Measurements from ENCODE around the gene PRICKLE2. TPM values are rescaled to one million over a fixed set of nuclear protein-coding genes. Genes with fewer than 3 reads are reported as not detected.

PRICKLE2 gene
- total RNA-seq, 1 experiment from 2014 or later: not detected

DNA sequence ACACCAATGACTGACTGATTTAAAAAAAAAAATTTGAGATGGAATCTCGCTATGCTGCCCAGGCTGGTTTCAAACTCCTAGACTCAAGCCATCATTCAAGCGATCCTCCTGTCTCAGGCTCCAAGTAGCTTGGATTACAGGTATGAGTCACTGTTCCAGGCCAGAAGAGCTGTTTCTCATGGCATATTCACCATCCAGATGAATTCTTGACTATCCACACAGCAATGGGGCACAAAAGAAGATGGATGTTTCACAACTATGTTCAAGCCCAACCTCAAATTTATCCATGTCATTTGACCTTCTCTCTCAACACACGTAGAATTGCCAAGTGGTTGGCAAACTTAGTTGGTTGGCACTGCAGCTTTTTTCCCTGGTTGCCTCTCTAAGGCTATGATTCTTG lies 40.6 kb downstream of the PRICKLE2 start:
- no peak for TF ChIP-seq EZH2 (IDR thresholded peaks at IDR 0.05; ENCODE audit: borderline replicate concordance, low read depth, low read length, poor library complexity, severe bottlenecking)
- TF ChIP-seq, protein P1, sequence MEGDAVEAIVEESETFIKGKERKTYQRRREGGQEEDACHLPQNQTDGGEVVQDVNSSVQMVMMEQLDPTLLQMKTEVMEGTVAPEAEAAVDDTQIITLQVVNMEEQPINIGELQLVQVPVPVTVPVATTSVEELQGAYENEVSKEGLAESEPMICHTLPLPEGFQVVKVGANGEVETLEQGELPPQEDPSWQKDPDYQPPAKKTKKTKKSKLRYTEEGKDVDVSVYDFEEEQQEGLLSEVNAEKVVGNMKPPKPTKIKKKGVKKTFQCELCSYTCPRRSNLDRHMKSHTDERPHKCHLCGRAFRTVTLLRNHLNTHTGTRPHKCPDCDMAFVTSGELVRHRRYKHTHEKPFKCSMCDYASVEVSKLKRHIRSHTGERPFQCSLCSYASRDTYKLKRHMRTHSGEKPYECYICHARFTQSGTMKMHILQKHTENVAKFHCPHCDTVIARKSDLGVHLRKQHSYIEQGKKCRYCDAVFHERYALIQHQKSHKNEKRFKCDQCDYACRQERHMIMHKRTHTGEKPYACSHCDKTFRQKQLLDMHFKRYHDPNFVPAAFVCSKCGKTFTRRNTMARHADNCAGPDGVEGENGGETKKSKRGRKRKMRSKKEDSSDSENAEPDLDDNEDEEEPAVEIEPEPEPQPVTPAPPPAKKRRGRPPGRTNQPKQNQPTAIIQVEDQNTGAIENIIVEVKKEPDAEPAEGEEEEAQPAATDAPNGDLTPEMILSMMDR (conservative IDR thresholded peaks at IDR 0.05; ENCODE audit: low read depth, low read length): no peak
- peaks cover 10% of the 10 kb centered on the region for H3K4me1 ChIP-seq (ENCODE audit: insufficient read depth, low read length, poor library complexity, severe bottlenecking)
- H3K4me3 ChIP-seq (ENCODE audit: low read depth, low read length, poor library complexity, severe bottlenecking): no peak overlapping the region
- no peak overlapping the region for H3K27ac ChIP-seq (ENCODE audit: low read depth, low read length, poor library complexity, severe bottlenecking)
- H3K9me3 ChIP-seq (ENCODE audit: low read depth, low read length, poor library complexity, severe bottlenecking): no peaks in the 10 kb centered on the region
- CTCF ChIA-PET: no interaction called here
- intact Hi-C loops (cut with micrococcal nuclease; ENCODE audit: unreplicated experiment): no loop called here
- peaks cover 5% of the 10 kb centered on the region for H3K27me3 ChIP-seq (replicated peaks; ENCODE audit: insufficient read depth, low read depth, low read length, poor library complexity)
- no peaks in the 10 kb centered on the region for H3K36me3 ChIP-seq (ENCODE audit: insufficient read depth, low read length, poor library complexity, severe bottlenecking)
- POLR2A ChIA-PET (ENCODE audit: low non-redundant PET): interaction anchor here (0.6 kb wide), 1 partner anchor 60 kb away, joined by 3 read pairs; no protein-coding TSS in a partner anchor
- DNase-seq (ENCODE audit: low spot score): no peak
- no TSS peak for BruUV-seq (replicated peaks)

DNA sequence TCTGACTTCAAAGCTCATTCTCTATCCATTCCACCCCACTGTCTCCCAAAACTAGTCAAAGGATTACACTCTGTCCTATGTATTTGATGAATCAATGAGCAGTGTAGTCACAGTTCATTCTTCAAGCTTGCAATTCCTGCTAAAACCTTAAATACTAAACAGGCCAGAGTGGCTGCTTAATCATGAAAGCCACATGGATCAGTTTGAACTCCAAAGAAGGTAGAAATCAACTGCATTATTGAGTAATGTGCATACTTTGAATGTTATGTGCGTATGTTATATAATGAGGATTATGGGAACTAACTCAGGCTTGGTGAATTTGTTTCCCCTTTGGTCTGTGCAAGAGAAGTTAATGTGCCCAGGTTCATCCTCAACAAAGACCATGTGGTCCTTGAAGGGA lies 45.4 kb downstream of the PRICKLE2 start:
- Histone ChIP-seq H3K36me3 (ENCODE audit: insufficient read depth, low read length, poor library complexity, severe bottlenecking) (no peaks in the 10 kb centered on the region), H3K4me1 (ENCODE audit: insufficient read depth, low read length, poor library complexity, severe bottlenecking) (no peaks in the 10 kb centered on the region), H3K9me3 (ENCODE audit: low read depth, low read length, poor library complexity, severe bottlenecking) (no peaks in the 10 kb centered on the region), H3K27ac (ENCODE audit: low read depth, low read length, poor library complexity, severe bottlenecking) (no peak overlapping the region), H3K4me3 (ENCODE audit: low read depth, low read length, poor library complexity, severe bottlenecking) (no peak overlapping the region), H3K27me3 (replicated peaks; ENCODE audit: insufficient read depth, low read depth, low read length, poor library complexity) (peaks cover 5% of the 10 kb centered on the region)
- no TSS peak for BruUV-seq (replicated peaks)
- DNase-seq (ENCODE audit: low spot score): no peak
- intact Hi-C loops (cut with micrococcal nuclease; ENCODE audit: unreplicated experiment): no loop called here
- CTCF ChIA-PET: interaction anchor here (0.6 kb wide), 1 partner anchor 285 kb away, joined by 3 read pairs; no protein-coding TSS in a partner anchor
- TF ChIP-seq, protein P1 (conservative IDR thresholded peaks at IDR 0.05; ENCODE audit: low read depth, low read length): no peak
- TF ChIP-seq EZH2 (IDR thresholded peaks at IDR 0.05; ENCODE audit: borderline replicate concordance, low read depth, low read length, poor library complexity, severe bottlenecking): no peak
- POLR2A ChIA-PET (ENCODE audit: low non-redundant PET): no interaction called here

DNA sequence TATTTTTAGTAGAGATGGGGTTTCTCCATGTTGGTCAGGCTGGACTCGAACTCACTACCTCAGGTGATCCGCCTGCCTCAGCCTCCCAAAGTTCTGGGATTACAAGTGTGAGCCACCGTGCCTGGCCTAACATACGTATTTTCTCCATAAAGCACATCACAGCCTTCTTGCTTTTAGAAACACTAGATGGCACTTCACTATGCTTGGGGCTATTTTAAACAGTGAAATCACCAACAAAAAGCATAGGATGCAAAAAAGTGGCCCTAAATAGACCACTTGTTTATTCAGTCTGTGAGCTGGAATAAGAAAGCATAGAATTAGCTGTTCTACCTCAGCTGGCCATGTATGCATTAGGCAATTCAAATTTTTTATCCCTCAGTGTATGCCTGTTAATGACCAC lies 46.0 kb downstream of the PRICKLE2 start:
- ChIA-PET POLR2A (ENCODE audit: low non-redundant PET) (no interaction called here), CTCF (interaction anchor here (0.6 kb wide), 1 partner anchor 284 kb away, joined by 3 read pairs; no protein-coding TSS in a partner anchor)
- H3K27me3 ChIP-seq (replicated peaks; ENCODE audit: insufficient read depth, low read depth, low read length, poor library complexity): peaks cover 5% of the 10 kb centered on the region
- no peak for TF ChIP-seq EZH2 (IDR thresholded peaks at IDR 0.05; ENCODE audit: borderline replicate concordance, low read depth, low read length, poor library complexity, severe bottlenecking)
- TF ChIP-seq, protein P1 (conservative IDR thresholded peaks at IDR 0.05; ENCODE audit: low read depth, low read length): no peak
- DNase-seq (ENCODE audit: low spot score): no peak
- BruUV-seq (replicated peaks): no TSS peak
- intact Hi-C loops (cut with micrococcal nuclease; ENCODE audit: unreplicated experiment): no loop called here
- H3K9me3 ChIP-seq (ENCODE audit: low read depth, low read length, poor library complexity, severe bottlenecking): no peaks in the 10 kb centered on the region
- no peaks in the 10 kb centered on the region for H3K4me1 ChIP-seq (ENCODE audit: insufficient read depth, low read length, poor library complexity, severe bottlenecking)
- no peaks in the 10 kb centered on the region for H3K36me3 ChIP-seq (ENCODE audit: insufficient read depth, low read length, poor library complexity, severe bottlenecking)
- no peak overlapping the region for H3K4me3 ChIP-seq (ENCODE audit: low read depth, low read length, poor library complexity, severe bottlenecking)
- no peak overlapping the region for H3K27ac ChIP-seq (ENCODE audit: low read depth, low read length, poor library complexity, severe bottlenecking)

Measured in A673 (cell line).